HG03103 (cell line): Measurements from ENCODE around the gene SLC47A2.
"Not testable (repeated sequence)": the region's sequence is repeated elsewhere in the genome, so short reads cannot be mapped to it uniquely, and the experiment has no call there.

ENCODE experiments used
- ATAC-seq: cut with Tn5 transposase; IDR thresholded peaks from one replicate; pipeline ENCODE4 v1.9.1; 2021; ENCODE audit warnings: low read depth; ENCODE audit not compliant: unreplicated experiment

SLC47A2 gene

GRCh38 chr17:19673623-19674022 is 42.8 kb downstream of the SLC47A2 start:
- ATAC-seq: no peak

- no peak for ATAC-seq
Observed at GRCh38 chr17:19672009-19672750, 44.2 kb downstream of the SLC47A2 start.

GRCh38 chr17:19671433-19671832 is 45.0 kb downstream of the SLC47A2 start:
- ATAC-seq: no peak

- no peak for ATAC-seq
Observed at GRCh38 chr17:19670908-19671307, 45.5 kb downstream of the SLC47A2 start.

GRCh38 chr17:19669680-19670079 is 46.7 kb downstream of the SLC47A2 start:
- not testable (repeated sequence) for ATAC-seq

GRCh38 chr17:19664821-19665181 is 51.6 kb downstream of the SLC47A2 start:
- no peak for ATAC-seq

GRCh38 chr17:19664136-19664820 is 52.1 kb downstream of the SLC47A2 start:
- no peak for ATAC-seq

- no peak for ATAC-seq
Observed at GRCh38 chr17:19663097-19663496, 53.3 kb downstream of the SLC47A2 start.

- ATAC-seq: no peak
Observed at GRCh38 chr17:19661121-19661520, 55.3 kb downstream of the SLC47A2 start.

GRCh38 chr17:19660219-19660870 is 56.0 kb downstream of the SLC47A2 start:
- ATAC-seq: no peak

- ATAC-seq: no peak
Observed at GRCh38 chr17:19659366-19660177, 56.8 kb downstream of the SLC47A2 start.

GRCh38 chr17:19656851-19657581 is 59.4 kb downstream of the SLC47A2 start:
- ATAC-seq: no peak

GRCh38 chr17:19656336-19656735 is 60.0 kb downstream of the SLC47A2 start:
- no peak for ATAC-seq

- ATAC-seq: no peak
Observed at GRCh38 chr17:19654896-19655295, 61.5 kb downstream of the SLC47A2 start.

GRCh38 chr17:19654342-19654886 is 62.0 kb downstream of the SLC47A2 start:
- ATAC-seq: no peak

GRCh38 chr17:19652595-19652994 is 63.8 kb downstream of the SLC47A2 start:
- ATAC-seq: no peak

- ATAC-seq: no peak
Observed at GRCh38 chr17:19651451-19652238, 64.7 kb downstream of the SLC47A2 start.

GRCh38 chr17:19650826-19651225 is 65.6 kb downstream of the SLC47A2 start:
- no peak for ATAC-seq

- ATAC-seq: no peak
Observed at GRCh38 chr17:19649274-19649541, 67.2 kb downstream of the SLC47A2 start.
